HG03565 (cell line): Measurements from ENCODE around the gene MGAT5B.
"Not testable (repeated sequence)": the region's sequence is repeated elsewhere in the genome, so short reads cannot be mapped to it uniquely, and the experiment has no call there.

Source experiments
- ATAC-seq: cut with Tn5 transposase; IDR thresholded peaks from one replicate; pipeline ENCODE4 v1.9.1; 2021; ENCODE audit warnings: mild to moderate bottlenecking, moderate library complexity; ENCODE audit not compliant: unreplicated experiment

MGAT5B gene

DNA sequence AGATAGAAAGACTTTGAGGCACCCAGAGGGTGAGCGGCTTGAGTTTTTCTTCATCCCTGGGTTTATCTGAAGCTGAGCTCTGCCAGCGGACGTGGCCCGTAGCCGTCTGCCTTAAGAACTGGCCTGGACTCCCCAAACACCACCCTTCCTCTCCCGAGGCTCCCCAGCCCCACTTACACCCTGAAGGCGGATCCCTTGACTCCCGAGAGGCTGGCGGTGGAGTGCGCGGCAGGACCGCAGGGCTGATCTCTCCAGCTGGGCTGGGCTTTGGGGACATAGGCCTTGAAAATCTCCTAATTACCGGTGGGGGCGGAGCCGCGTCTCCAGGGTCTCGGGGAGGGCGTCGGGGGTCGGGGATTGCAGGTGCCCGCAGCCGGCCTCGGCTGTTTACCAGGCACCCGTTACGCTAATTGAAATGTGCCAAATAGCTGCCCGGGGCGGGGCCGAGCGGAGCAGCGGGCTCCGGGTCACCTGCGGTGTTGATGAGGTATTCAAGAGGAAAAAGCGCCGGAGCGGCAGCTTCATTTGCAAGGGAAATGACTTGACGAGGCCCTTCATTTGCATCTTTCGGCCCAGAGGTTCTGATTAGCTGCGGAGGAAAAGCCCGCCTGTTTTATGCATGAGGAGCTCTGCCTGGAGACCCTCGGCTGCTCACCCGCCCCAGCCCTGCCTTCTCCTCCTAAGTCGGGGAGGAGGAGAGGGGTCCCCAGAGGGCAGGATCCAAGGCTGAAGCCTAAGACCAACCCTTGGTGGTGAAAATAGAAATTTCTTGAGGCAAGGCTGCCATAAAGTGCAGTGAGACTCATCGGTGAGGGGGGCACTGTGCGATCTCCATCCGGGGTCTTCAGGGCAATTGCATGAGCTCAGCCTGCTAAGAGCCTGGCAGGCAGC lies 100.7 kb downstream of the MGAT5B start:
- ATAC-seq: no peak

- no peak for ATAC-seq
Measured at GRCh38 chr17:76969598-76970172, 101.5 kb downstream of the MGAT5B start.

GRCh38 chr17:76970228-76970627 lies 102.0 kb downstream of the MGAT5B start:
- not testable (repeated sequence) for ATAC-seq

- no peak for ATAC-seq
Measured at GRCh38 chr17:76972046-76972641, 103.9 kb downstream of the MGAT5B start.

GRCh38 chr17:76973040-76973439 lies 104.8 kb downstream of the MGAT5B start:
- ATAC-seq: no peak

DNA sequence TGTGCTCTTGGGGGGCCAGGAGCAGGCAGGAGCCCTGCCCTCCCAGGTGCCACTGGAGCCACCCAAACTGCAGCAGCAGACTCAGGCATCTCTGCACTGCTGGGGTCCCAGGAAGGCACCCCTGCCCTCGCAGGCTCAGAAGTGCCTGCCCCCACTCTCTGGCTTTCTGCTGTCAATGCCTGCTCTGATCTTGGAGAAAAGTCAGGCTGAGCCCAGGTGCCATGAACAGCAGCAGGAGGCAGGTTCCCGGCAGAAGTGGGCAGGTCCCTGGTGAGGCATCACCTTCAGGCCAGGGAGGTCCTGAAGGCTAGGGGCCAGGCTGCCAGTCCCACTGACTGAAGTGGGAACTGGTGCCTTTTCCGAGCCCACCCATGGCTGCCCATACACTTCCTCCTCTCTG lies 106.5 kb downstream of the MGAT5B start:
- no peak for ATAC-seq

DNA sequence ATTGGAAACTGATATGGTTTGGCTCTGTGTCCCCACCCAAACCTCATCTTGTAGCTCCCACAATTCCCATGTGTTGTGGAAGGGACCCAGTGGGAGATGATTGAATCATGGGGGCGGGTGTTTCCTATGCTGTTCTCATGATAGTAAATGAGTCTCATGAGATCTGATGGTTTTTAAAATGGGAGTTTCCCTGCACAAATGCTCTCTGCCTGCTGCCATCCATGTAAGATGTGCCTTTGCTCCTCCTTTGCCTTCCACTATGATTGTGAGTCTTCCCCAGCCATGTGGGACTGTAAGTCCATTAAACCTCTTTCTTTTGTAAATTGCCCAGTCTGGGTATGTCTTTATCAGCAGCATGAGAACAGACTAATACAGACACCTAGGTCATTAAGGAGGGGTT lies 109.8 kb downstream of the MGAT5B start:
- not testable (repeated sequence) for ATAC-seq

DNA sequence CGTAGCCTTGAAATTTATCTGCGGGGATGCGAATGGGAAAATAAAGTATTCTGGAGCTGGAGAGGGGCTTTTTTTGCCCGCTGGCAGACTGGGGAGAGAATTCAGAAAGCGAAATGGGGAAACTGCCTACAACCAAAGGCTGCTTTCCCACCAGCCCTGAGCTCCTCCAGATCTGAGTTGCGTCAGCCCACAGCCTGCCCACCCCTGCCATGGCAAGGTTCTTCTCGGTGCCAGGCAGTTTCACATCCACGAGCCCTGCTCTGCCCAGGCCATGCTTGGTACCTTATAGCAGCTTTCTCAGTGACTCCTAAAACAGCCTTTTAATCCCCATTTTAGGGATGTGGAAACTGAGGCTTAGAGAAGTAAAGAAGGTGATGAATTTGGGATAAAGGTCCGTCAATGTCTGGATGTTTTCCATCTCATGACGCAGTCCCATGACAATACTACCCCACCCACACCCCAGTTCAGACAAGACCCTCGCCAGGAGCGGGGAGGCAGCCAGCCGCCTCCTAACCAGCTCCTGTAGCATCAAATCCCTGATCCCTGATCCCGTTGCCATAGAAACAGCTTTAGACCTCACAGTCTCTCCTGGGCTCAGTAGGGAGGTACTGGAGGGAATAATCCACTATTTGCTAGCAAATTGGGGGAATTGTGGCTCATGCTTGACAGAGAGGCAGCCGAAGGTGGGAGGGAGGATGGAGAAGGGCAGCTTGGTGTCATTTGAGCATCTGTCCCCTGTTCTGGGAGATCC lies 113.5 kb downstream of the MGAT5B start:
- ATAC-seq: no peak

- ATAC-seq: no peak
Measured at GRCh38 chr17:76982408-76983074, 114.3 kb downstream of the MGAT5B start.

GRCh38 chr17:76983075-76983775 lies 115.0 kb downstream of the MGAT5B start:
- no peak for ATAC-seq

- no peak for ATAC-seq
Measured at GRCh38 chr17:76986365-76986764, 118.2 kb downstream of the MGAT5B start.

DNA sequence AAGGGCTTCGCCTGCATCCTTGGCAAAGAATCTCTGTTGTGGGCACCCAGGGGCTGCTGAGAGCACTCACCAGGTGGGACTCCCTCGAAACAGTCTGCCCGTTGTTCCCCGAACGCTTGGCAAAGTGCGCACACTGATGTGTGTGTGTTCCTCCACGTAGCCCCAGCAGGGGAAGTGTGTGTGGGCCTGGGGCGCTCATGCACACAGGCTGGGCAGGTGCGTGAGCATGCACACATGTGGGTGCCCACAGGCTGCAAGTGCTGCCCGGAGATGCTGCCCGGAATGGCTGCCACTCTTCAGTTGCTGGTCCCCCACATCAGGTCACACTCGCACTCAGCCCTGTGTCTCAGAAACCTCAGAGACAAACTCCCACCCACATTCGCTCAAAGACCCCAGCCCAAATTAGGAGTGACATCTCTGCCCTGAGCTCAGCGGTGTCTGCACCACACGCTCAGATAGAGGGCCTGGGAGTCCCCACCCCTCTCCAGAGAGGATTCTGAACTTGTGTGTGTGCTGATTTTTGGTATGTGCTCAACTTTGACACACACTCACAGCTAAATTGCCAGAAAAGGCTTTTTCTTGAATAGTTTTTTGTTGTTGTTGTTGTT lies 119.4 kb downstream of the MGAT5B start:
- no peak for ATAC-seq

DNA sequence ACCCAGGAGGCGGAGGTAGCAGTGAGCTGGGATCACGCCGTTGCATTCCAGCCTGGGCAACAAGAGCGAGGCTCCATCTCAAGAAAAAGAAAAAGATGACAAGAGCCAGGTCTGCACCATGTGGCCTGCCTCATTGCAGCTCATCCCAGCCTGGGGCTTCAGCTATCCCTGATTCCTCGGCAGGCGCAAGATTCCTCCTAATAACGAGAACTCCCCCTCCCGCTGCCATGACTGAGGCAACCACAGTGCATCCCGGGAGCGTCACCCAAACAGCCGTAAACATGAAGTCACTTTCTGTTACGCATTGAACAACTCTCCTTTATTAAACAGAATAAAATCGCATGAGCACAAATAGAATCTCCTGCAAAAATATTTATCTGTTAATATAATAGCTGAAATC lies 120.6 kb downstream of the MGAT5B start:
- ATAC-seq: no peak

GRCh38 chr17:76989519-76989918 lies 121.3 kb downstream of the MGAT5B start:
- ATAC-seq: no peak

- ATAC-seq: no peak
Measured at GRCh38 chr17:76992891-76993290, 124.7 kb downstream of the MGAT5B start.

DNA sequence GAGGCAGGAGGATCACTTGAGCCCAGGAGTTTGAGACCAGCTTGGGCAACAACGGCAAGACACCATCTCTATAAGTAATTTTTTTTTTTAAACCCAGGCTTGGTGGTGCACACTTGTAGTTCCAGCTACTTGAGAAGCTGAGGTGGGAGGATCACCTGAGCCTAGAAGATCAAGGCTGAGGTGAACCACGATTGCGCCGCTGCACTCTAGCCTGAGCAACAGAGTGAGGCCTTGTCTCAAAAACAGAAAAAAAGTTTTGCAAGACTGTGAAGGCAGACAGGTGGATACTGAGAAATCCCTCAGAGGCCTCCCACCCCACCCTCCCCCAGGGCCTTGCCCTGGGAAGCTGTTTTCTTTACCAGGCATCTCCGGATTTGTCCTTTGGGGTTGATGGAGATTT lies 125.4 kb downstream of the MGAT5B start:
- no peak for ATAC-seq

GRCh38 chr17:76994237-76994637 lies 126.0 kb downstream of the MGAT5B start:
- no peak for ATAC-seq

DNA sequence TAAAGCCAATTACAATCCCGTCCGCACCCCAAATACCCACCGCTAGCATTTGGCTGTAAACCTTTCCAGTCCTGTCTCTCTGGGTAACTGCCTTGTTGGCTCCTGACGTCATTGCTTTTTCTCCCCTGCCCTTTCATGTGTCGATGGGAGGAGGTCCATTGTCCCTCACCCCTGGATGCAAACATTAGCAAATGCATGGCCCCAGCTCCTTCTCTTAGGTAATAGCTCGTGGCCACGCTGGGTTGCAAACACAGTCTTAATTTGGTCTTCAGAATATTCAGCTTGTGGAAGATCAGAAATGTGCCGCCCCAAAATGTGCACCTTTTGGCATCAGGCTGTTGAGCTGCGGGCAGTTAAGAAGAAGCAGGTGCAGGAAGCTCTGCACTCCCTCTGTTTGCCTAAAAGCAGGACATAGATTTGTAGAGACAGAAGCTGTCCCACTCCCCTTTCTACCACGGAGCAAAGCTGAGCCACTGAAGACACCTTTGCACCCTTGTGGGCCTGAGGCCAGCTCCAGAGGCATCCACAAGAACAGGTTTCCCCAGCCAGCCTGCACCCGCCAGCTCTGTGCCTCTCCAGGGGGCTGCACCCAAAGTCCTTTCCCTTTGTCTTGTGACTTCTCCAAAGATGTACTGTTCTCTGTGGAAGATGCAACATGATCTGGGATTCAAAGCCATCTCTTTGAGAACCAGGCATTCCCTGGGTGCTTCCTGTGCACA lies 127.3 kb downstream of the MGAT5B start:
- no peak for ATAC-seq
